ENCODE results near the gene MEIS2. TPM values are rescaled to one million over a fixed set of nuclear protein-coding genes. Genes with fewer than 3 reads are reported as not detected.
A peak's percentile ranks its signal among the peaks of the same experiment; 100 is the strongest.

Gene MEIS2
- total and polyA plus RNA-seq, 4 donors, result 40.1 to 119 (median 72.0) TPM

DNA sequence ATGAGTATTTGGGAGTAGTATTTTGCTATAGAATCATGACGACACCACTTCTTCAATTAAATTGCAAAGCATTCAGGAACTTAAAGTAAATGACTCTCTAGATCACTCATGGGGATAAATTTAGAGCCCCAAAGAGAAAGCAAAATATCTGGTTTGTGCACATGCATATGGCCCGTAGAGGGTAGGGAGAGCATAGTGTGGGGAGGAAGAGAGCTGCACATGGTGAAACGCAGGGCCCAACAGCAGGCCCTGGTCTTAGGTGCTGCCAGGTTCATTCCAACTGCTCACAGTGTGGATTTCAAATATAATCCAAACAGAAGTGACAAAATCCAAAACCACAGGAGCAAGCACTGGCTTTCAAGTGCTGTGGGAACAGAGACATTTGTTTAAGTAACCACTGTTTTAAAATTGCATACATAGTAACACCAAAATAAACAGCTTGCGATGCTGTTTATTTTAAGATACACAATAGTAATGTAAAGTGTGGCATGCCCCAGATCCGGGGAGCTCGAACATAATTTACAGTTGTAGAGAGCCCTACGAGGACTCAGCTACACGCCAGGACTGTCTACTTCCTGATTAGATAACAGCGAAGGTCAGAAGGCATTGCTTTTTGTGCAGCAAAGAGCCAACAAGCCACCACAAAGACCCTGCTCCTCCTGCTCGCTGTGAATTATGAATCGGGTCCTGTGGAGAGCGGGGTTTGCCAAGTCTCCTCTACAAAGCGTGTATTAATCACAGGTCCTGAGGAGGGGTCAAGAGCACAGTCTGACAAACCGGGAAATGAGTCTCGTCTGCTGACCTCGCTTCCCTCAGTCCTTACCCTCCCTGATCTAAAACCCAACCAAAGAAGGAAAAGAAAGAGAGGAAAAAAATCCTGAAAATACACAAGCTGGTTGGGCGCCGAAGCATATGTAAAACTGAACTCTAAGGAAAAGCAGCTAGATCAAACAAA is 80.6 kb downstream of the MEIS2 start:
- no peaks in the 10 kb centered on the region for H3K9me3 ChIP-seq (ENCODE audit: control insufficient read depth, insufficient read depth, low read length)
- H3K4me3 ChIP-seq (ENCODE audit: low read depth, low read length), result no peak overlapping the region
- peaks cover 2% of the 10 kb centered on the region for H3K27me3 ChIP-seq (ENCODE audit: control insufficient read depth, insufficient read depth, low read length)
- H3K4me1 ChIP-seq (ENCODE audit: control insufficient read depth, insufficient read depth, low read length), result peaks cover 28% of the 10 kb centered on the region
- H3K27ac ChIP-seq (ENCODE audit: low read depth, low read length), result no peak overlapping the region
- H3K36me3 ChIP-seq (ENCODE audit: control insufficient read depth, insufficient read depth, low read length), result no peaks in the 10 kb centered on the region
- WGBS (ENCODE audit: insufficient coverage), result 15% methylated on average over 9 of the region's 18 CpGs
- peak in 2 of 6 donors; percentile 65 to 78 for DNase-seq (ENCODE audit: low read depth in 4 of 6, low spot score in 6 of 6)

DNA sequence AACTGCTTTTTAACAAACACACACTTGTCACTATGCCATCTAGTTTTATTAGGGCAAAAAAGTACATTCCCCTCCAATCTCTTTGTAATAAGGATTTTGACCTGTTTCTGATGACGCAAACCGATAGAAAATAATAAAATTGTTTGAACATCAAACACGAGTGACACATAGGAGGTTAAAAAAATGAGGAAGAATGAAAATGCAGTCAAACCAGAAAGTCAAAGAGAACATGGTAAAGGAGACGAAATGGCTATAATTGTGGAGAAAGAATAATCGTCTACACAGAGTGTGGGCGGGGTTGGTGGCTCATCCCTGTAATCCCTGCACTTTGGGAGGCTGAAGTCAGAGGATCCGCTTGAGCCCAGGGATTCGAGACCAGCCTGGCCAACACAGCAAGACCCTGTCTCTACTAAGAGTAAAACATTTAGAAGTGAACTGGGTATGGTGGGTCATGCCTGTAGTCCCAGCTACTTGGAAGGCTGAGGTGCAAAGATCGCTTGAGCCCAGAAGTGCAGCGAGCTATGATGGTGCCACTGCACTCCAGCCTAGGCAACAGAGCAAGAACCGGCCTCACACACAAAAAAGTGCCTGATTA is 83.2 kb downstream of the MEIS2 start:
- Histone ChIP-seq H3K36me3 (ENCODE audit: control insufficient read depth, insufficient read depth, low read length) (no peaks in the 10 kb centered on the region), H3K4me1 (ENCODE audit: control insufficient read depth, insufficient read depth, low read length) (peaks cover 21% of the 10 kb centered on the region), H3K9me3 (ENCODE audit: control insufficient read depth, insufficient read depth, low read length) (no peaks in the 10 kb centered on the region), H3K4me3 (ENCODE audit: low read depth, low read length) (no peak overlapping the region), H3K27me3 (ENCODE audit: control insufficient read depth, insufficient read depth, low read length) (peaks cover 2% of the 10 kb centered on the region), H3K27ac (ENCODE audit: low read depth, low read length) (no peak overlapping the region)
- 95% methylated on average over 5 of the region's 11 CpGs for WGBS (ENCODE audit: insufficient coverage)
- no peak for DNase-seq (ENCODE audit: low read depth in 4 of 6, low spot score in 6 of 6)

DNA sequence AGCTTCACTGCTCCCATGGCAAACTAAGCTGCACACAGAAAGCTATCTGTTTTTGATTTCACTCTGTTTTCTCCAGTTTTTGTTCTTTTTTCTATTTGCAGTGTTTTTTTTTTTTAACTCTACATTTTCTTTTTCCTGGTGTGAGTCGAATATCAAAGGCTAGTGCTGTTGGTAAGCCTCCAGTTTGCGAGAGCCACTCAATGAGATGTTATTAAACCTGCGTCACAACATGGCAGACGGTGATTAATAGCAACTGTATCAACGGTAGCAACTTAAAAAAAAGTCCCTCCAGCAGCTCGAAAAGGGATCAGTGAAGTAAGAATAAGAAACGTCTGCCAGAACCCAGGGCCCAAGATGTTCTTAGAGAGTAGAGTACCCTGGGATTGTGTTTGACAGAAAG is 84.1 kb downstream of the MEIS2 start:
- H3K36me3 ChIP-seq (ENCODE audit: control insufficient read depth, insufficient read depth, low read length), result no peaks in the 10 kb centered on the region
- peak overlapping the region; percentile 84 for H3K27ac ChIP-seq (ENCODE audit: low read depth, low read length)
- peak in 2 of 6 donors; percentile 79 to 80 for DNase-seq (ENCODE audit: low read depth in 4 of 6, low spot score in 6 of 6)
- no peaks in the 10 kb centered on the region for H3K9me3 ChIP-seq (ENCODE audit: control insufficient read depth, insufficient read depth, low read length)
- WGBS (ENCODE audit: insufficient coverage), result 38% methylated on average over 3 of the region's 7 CpGs
- peaks cover 21% of the 10 kb centered on the region for H3K4me1 ChIP-seq (ENCODE audit: control insufficient read depth, insufficient read depth, low read length)
- H3K4me3 ChIP-seq (ENCODE audit: low read depth, low read length), result no peak overlapping the region
- peaks cover 2% of the 10 kb centered on the region for H3K27me3 ChIP-seq (ENCODE audit: control insufficient read depth, insufficient read depth, low read length)

DNA sequence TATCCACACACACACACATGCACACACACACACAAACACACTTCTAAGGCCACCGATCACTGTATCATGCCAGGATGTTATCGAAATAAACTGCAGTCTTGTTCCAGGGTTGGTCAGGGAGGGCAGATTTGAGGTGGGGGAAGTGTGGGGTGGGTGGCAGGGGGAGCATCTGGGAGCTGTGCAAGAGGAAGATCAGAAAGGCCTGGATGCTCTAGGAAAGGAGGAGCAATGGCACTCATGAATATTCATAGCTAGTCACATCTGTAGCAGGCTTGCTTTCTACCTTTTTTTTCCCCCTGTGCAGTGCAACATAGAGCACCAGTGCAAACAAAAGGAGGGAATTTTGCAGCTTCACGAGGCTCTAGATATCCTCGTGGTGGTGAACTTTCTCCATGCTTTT is 84.9 kb downstream of the MEIS2 start:
- Histone ChIP-seq H3K27ac (ENCODE audit: low read depth, low read length) (peak overlapping the region; percentile 84), H3K4me1 (ENCODE audit: control insufficient read depth, insufficient read depth, low read length) (peaks cover 21% of the 10 kb centered on the region), H3K9me3 (ENCODE audit: control insufficient read depth, insufficient read depth, low read length) (no peaks in the 10 kb centered on the region), H3K36me3 (ENCODE audit: control insufficient read depth, insufficient read depth, low read length) (peaks cover 1% of the 10 kb centered on the region), H3K4me3 (ENCODE audit: low read depth, low read length) (no peak overlapping the region), H3K27me3 (ENCODE audit: control insufficient read depth, insufficient read depth, low read length) (peaks cover 2% of the 10 kb centered on the region)
- peak in 2 of 6 donors; percentile 65 to 89 for DNase-seq (ENCODE audit: low read depth in 4 of 6, low spot score in 6 of 6)
- no CpG with 5 or more reads among the region's 4 CpGs for WGBS (ENCODE audit: insufficient coverage)

DNA sequence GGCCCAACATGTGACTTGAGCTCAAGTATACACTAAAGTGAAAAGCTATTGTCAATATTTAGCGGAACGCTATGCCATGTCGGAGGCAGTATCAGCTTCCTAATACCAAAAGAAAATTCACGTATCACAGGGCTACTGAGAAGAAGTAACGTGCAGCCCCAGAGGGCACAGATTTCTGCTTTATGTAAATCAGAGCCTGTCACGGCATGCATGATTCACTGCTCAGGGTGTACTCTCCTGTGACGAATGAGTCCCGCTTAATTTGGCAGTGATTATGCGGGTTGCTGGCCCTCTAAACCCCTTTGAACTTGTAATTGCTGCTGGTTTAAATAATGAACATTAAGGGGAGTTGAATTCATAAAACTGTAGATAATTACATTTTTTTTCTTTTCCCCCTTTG is 85.3 kb downstream of the MEIS2 start:
- H3K9me3 ChIP-seq (ENCODE audit: control insufficient read depth, insufficient read depth, low read length), result no peaks in the 10 kb centered on the region
- DNase-seq (ENCODE audit: low read depth in 4 of 6, low spot score in 6 of 6), result peak in 2 of 6 donors; percentile 57 to 61
- H3K4me3 ChIP-seq (ENCODE audit: low read depth, low read length), result no peak overlapping the region
- peak overlapping the region; percentile 84 for H3K27ac ChIP-seq (ENCODE audit: low read depth, low read length)
- H3K36me3 ChIP-seq (ENCODE audit: control insufficient read depth, insufficient read depth, low read length), result peaks cover 3% of the 10 kb centered on the region
- H3K4me1 ChIP-seq (ENCODE audit: control insufficient read depth, insufficient read depth, low read length), result peaks cover 19% of the 10 kb centered on the region
- peaks cover 2% of the 10 kb centered on the region for H3K27me3 ChIP-seq (ENCODE audit: control insufficient read depth, insufficient read depth, low read length)
- 46% methylated on average over 8 of the region's 9 CpGs for WGBS (ENCODE audit: insufficient coverage)

DNA sequence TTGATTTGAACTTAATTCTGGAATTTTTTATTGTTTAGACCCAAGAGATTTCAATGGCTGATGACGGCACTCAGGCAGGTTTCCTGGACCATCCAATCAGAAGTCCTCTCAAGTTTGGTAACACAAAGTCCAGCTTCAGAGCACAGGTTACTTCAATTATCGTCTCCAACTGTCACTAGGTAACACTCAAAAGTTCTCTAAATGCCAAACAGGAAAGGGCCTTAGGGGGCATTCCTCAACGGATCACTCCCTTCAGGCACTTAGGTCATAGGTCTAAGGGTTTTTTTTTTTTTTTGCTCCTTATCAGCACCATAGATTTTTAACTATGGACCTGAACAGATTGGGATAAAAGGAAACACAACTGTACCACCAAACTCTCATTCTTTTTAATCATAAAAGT is 85.8 kb downstream of the MEIS2 start:
- no peak for DNase-seq (ENCODE audit: low read depth in 4 of 6, low spot score in 6 of 6)
- peaks cover 2% of the 10 kb centered on the region for H3K27me3 ChIP-seq (ENCODE audit: control insufficient read depth, insufficient read depth, low read length)
- WGBS (ENCODE audit: insufficient coverage), result 75% methylated on average over 1 of the region's 3 CpGs
- no peak overlapping the region for H3K27ac ChIP-seq (ENCODE audit: low read depth, low read length)
- H3K4me3 ChIP-seq (ENCODE audit: low read depth, low read length), result no peak overlapping the region
- peaks cover 3% of the 10 kb centered on the region for H3K36me3 ChIP-seq (ENCODE audit: control insufficient read depth, insufficient read depth, low read length)
- no peaks in the 10 kb centered on the region for H3K9me3 ChIP-seq (ENCODE audit: control insufficient read depth, insufficient read depth, low read length)
- H3K4me1 ChIP-seq (ENCODE audit: control insufficient read depth, insufficient read depth, low read length), result peaks cover 15% of the 10 kb centered on the region

DNA sequence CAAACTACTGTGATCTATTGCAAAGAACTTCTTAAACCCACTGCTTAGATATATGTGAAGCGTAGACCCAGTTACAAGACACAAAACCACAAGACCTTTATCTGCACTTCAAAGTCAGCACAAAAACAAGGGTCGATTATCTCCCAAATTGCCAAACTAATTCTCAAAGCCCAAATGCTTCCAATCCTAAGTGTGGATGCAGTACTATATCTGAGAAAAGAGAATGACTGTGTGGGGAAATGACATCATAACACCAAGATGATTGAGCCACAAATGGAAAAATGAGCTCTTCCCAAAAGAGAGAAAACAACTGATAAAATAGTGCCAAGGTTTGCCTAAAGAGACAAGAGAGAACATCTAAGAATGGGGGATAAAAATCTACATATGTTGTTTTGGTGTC is 86.2 kb downstream of the MEIS2 start:
- Histone ChIP-seq H3K4me1 (ENCODE audit: control insufficient read depth, insufficient read depth, low read length) (peaks cover 13% of the 10 kb centered on the region), H3K9me3 (ENCODE audit: control insufficient read depth, insufficient read depth, low read length) (no peaks in the 10 kb centered on the region), H3K36me3 (ENCODE audit: control insufficient read depth, insufficient read depth, low read length) (peaks cover 3% of the 10 kb centered on the region), H3K27me3 (ENCODE audit: control insufficient read depth, insufficient read depth, low read length) (peaks cover 2% of the 10 kb centered on the region), H3K4me3 (ENCODE audit: low read depth, low read length) (no peak overlapping the region), H3K27ac (ENCODE audit: low read depth, low read length) (no peak overlapping the region)
- WGBS (ENCODE audit: insufficient coverage), result 100% methylated on average over 1 of the region's 2 CpGs
- DNase-seq (ENCODE audit: low read depth in 4 of 6, low spot score in 6 of 6), result no peak

DNA sequence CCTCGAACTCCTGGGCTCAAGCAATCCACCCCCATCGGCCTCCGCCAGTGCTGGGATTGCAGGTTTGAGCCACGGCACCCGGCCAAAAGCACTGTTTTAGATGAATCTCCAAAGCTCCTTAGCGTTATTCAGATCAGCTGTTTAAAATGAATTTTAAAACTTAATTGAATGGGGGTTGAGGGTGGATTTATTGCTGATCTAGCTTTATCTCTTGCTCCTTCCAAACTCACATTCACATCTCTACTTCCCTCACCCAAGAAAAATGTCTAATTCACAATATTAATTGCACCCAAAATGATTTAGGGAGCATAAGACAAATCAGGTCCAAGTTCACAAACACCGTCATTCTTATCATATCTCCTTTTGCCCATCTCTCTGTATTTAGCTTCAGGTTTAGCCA is 89.8 kb downstream of the MEIS2 start:
- Histone ChIP-seq H3K9me3 (ENCODE audit: control insufficient read depth, insufficient read depth, low read length) (no peaks in the 10 kb centered on the region), H3K36me3 (ENCODE audit: control insufficient read depth, insufficient read depth, low read length) (peaks cover 3% of the 10 kb centered on the region), H3K27ac (ENCODE audit: low read depth, low read length) (no peak overlapping the region), H3K27me3 (ENCODE audit: control insufficient read depth, insufficient read depth, low read length) (peaks cover 2% of the 10 kb centered on the region), H3K4me3 (ENCODE audit: low read depth, low read length) (no peak overlapping the region), H3K4me1 (ENCODE audit: control insufficient read depth, insufficient read depth, low read length) (peaks cover 7% of the 10 kb centered on the region)
- WGBS (ENCODE audit: insufficient coverage), result 95% methylated on average over 3 of the region's 7 CpGs
- no peak for DNase-seq (ENCODE audit: low read depth in 4 of 6, low spot score in 6 of 6)

DNA sequence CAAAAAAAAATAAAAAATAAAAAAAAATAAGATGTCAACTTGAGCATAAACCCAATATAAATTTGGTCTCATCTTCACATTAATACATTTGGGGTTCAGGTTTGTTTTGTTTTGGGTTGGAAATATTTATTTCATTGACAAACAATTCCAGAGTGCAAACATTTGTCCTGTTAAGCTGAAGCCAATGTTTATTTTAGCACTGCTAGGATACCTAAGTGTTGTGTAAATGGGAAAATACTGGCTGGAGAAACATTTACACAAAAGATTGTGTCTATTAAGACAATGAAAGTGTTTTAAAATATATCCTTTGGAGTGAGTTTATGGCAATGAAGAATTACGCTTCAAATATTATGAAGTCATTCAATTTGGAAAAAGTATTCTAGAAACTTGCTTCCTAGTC is 91.1 kb downstream of the MEIS2 start:
- Histone ChIP-seq H3K27ac (ENCODE audit: low read depth, low read length) (no peak overlapping the region), H3K27me3 (ENCODE audit: control insufficient read depth, insufficient read depth, low read length) (no peaks in the 10 kb centered on the region), H3K4me3 (ENCODE audit: low read depth, low read length) (no peak overlapping the region), H3K4me1 (ENCODE audit: control insufficient read depth, insufficient read depth, low read length) (no peaks in the 10 kb centered on the region), H3K9me3 (ENCODE audit: control insufficient read depth, insufficient read depth, low read length) (no peaks in the 10 kb centered on the region), H3K36me3 (ENCODE audit: control insufficient read depth, insufficient read depth, low read length) (peaks cover 8% of the 10 kb centered on the region)
- DNase-seq (ENCODE audit: low read depth in 4 of 6, low spot score in 6 of 6), result no peak
- no CpG with 5 or more reads among the region's 1 CpG for WGBS (ENCODE audit: insufficient coverage)
